Measurements from ENCODE around the gene CABLES1.

CABLES1 gene

GRCh38 chr18:23188068-23188760, 52.9 kb downstream of the CABLES1 start:
- TF ChIP-seq CTCF (IDR thresholded peaks at IDR 0.05; ENCODE audit: control insufficient read depth, extremely low read depth, insufficient read depth): no peak
- no peak for DNase-seq (ENCODE audit: low read depth)
- H3K4me3 ChIP-seq (ENCODE audit: low read depth, low read length): no peak overlapping the region

GRCh38 chr18:23189099-23189498, 53.8 kb downstream of the CABLES1 start:
- no peak for TF ChIP-seq CTCF (IDR thresholded peaks at IDR 0.05; ENCODE audit: control insufficient read depth, extremely low read depth, insufficient read depth)
- DNase-seq (ENCODE audit: low read depth): no peak
- no peak overlapping the region for H3K4me3 ChIP-seq (ENCODE audit: low read depth, low read length)

- no peak for TF ChIP-seq CTCF (IDR thresholded peaks at IDR 0.05; ENCODE audit: control insufficient read depth, extremely low read depth, insufficient read depth)
- no peak overlapping the region for H3K4me3 ChIP-seq (ENCODE audit: low read depth, low read length)
- DNase-seq (ENCODE audit: low read depth): no peak
Observed at GRCh38 chr18:23189768-23190661, 54.7 kb downstream of the CABLES1 start.

- no peak for DNase-seq (ENCODE audit: low read depth)
- H3K4me3 ChIP-seq (ENCODE audit: low read depth, low read length): no peak overlapping the region
- no peak for TF ChIP-seq CTCF (IDR thresholded peaks at IDR 0.05; ENCODE audit: control insufficient read depth, extremely low read depth, insufficient read depth)
Observed at GRCh38 chr18:23191232-23191631, 55.9 kb downstream of the CABLES1 start.

- DNase-seq (ENCODE audit: low read depth): no peak
- no peak overlapping the region for H3K4me3 ChIP-seq (ENCODE audit: low read depth, low read length)
- no peak for TF ChIP-seq CTCF (IDR thresholded peaks at IDR 0.05; ENCODE audit: control insufficient read depth, extremely low read depth, insufficient read depth)
Observed at GRCh38 chr18:23193742-23194141, 58.5 kb downstream of the CABLES1 start.

- TF ChIP-seq CTCF (IDR thresholded peaks at IDR 0.05; ENCODE audit: control insufficient read depth, extremely low read depth, insufficient read depth): no peak
- DNase-seq (ENCODE audit: low read depth): no peak
- H3K4me3 ChIP-seq (ENCODE audit: low read depth, low read length): no peak overlapping the region
Observed at GRCh38 chr18:23194155-23194996, 59.1 kb downstream of the CABLES1 start.
